ENCODE measurements around the gene SPATS2. TPM values are rescaled to one million over a fixed set of nuclear protein-coding genes. Genes with fewer than 3 reads are reported as not detected.

SPATS2 gene
- total RNA-seq, 1 experiment from 2014 or later = 74.2 TPM

GRCh38 chr12:49334681-49335080 is 32.6 kb upstream of the SPATS2 start:
- RAD21 ChIA-PET (ENCODE audit: low non-redundant PET in 1 of 2, low total read pairs in 2 of 2, uncharacterized antibody in 2 of 2, unreplicated experiment in 2 of 2) = no interaction called here
- no peak overlapping the region for H3K9ac ChIP-seq (ENCODE audit: low read length)
- ATAC-seq = no peak
- no peak overlapping the region for H3K4me2 ChIP-seq (ENCODE audit: low read length)
- POLR2A ChIA-PET = interaction anchor here (1.0 to 1.4 kb wide), 3 partner anchors 9 to 13 kb away, joined by 3 to 5 read pairs (median 3); partner anchors contain the start of gene TROAP
- no peak overlapping the region for H2AFZ ChIP-seq (ENCODE audit: low read depth, low read length, poor library complexity, severe bottlenecking)
- no peaks in the 10 kb centered on the region for H3K79me2 ChIP-seq (ENCODE audit: insufficient read depth, low read length)
- H3K36me3 ChIP-seq (ENCODE audit: control insufficient read depth in 1 of 2, insufficient read depth in 2 of 2, low read length in 2 of 2) = peaks cover 2 to 11% of the 10 kb centered on the region in 2 experiments; a peak in 2 of 4 replicates
- no peak overlapping the region for H3K27ac ChIP-seq (ENCODE audit: low read depth, low read length)
- H3K4me1 ChIP-seq (ENCODE audit: control insufficient read depth in 1 of 2, insufficient read depth in 2 of 2, low read length in 2 of 2) = peaks cover 12 to 40% of the 10 kb centered on the region in 2 experiments
- no TSS peak for BruUV-seq (replicated peaks)
- no peaks in the 10 kb centered on the region for H3K9me2 ChIP-seq (ENCODE audit: insufficient read depth)
- H3K4me3 ChIP-seq (replicated peaks in 1 of 2; ENCODE audit: low read depth in 1 of 2, low read length in 2 of 2) = no peak overlapping the region
- no peaks in the 10 kb centered on the region for H3K27me3 ChIP-seq (ENCODE audit: insufficient read depth, low read length)
- no peaks in the 10 kb centered on the region for H3K9me3 ChIP-seq (ENCODE audit: control insufficient read depth in 1 of 2, insufficient read depth in 1 of 2, low read depth in 1 of 2, low read length in 2 of 2)
- H4K20me1 ChIP-seq (ENCODE audit: insufficient read depth) = no peaks in the 10 kb centered on the region
- CTCF ChIA-PET = interaction anchor here (1.2 kb wide), 1 partner anchor 12 kb away, joined by 3 read pairs; the partner anchor contains the start of gene TROAP
- no peak for TF ChIP-seq ZNF274 (IDR thresholded peaks at IDR 0.05; ENCODE audit: low read depth, low read length)
- no peak for TF ChIP-seq EZH2phosphoT487 (IDR thresholded peaks at IDR 0.05; ENCODE audit: borderline replicate concordance)
- no peak for TF ChIP-seq FOSL1 (IDR thresholded peaks at IDR 0.05; ENCODE audit: low read depth)
- no peak for TF ChIP-seq ELF1 (IDR thresholded peaks at IDR 0.05; ENCODE audit: borderline replicate concordance, low read depth)
- TF ChIP-seq, protein P1, sequence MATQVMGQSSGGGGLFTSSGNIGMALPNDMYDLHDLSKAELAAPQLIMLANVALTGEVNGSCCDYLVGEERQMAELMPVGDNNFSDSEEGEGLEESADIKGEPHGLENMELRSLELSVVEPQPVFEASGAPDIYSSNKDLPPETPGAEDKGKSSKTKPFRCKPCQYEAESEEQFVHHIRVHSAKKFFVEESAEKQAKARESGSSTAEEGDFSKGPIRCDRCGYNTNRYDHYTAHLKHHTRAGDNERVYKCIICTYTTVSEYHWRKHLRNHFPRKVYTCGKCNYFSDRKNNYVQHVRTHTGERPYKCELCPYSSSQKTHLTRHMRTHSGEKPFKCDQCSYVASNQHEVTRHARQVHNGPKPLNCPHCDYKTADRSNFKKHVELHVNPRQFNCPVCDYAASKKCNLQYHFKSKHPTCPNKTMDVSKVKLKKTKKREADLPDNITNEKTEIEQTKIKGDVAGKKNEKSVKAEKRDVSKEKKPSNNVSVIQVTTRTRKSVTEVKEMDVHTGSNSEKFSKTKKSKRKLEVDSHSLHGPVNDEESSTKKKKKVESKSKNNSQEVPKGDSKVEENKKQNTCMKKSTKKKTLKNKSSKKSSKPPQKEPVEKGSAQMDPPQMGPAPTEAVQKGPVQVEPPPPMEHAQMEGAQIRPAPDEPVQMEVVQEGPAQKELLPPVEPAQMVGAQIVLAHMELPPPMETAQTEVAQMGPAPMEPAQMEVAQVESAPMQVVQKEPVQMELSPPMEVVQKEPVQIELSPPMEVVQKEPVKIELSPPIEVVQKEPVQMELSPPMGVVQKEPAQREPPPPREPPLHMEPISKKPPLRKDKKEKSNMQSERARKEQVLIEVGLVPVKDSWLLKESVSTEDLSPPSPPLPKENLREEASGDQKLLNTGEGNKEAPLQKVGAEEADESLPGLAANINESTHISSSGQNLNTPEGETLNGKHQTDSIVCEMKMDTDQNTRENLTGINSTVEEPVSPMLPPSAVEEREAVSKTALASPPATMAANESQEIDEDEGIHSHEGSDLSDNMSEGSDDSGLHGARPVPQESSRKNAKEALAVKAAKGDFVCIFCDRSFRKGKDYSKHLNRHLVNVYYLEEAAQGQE (IDR thresholded peaks at IDR 0.05; ENCODE audit: low read depth) = no peak
- no peak for TF ChIP-seq ATF3 (IDR thresholded peaks at IDR 0.05)
- TF ChIP-seq ZFX (IDR thresholded peaks at IDR 0.05) = no peak
- no peak for TF ChIP-seq RAD21 (IDR thresholded peaks at IDR 0.05; ENCODE audit: low read depth)
- TF ChIP-seq EGR1 (IDR thresholded peaks at IDR 0.05; ENCODE audit: low read depth) = no peak
- DNase-seq (ENCODE audit: low read depth, low spot score) = no peak
- intact Hi-C loops (cut with micrococcal nuclease) = no loop called here
